Measurements from ENCODE around the gene SLC25A25. TPM values are rescaled to one million over a fixed set of nuclear protein-coding genes. Genes with fewer than 3 reads are reported as not detected.
"Not testable (repeated sequence)": the region's sequence is repeated elsewhere in the genome, so short reads cannot be mapped to it uniquely, and the experiment has no call there.

The SLC25A25 gene
- total RNA-seq, 1 donor from 2014 or later: 5.9 TPM

- ATAC-seq (no peak), DNase-seq (ENCODE audit: missing footprints) (no peak)
- intact Hi-C loops (cut with DNase I): no loop called here
Observed at GRCh38 chr9:128128836-128129590, 61.0 kb downstream of the SLC25A25 start.

DNA sequence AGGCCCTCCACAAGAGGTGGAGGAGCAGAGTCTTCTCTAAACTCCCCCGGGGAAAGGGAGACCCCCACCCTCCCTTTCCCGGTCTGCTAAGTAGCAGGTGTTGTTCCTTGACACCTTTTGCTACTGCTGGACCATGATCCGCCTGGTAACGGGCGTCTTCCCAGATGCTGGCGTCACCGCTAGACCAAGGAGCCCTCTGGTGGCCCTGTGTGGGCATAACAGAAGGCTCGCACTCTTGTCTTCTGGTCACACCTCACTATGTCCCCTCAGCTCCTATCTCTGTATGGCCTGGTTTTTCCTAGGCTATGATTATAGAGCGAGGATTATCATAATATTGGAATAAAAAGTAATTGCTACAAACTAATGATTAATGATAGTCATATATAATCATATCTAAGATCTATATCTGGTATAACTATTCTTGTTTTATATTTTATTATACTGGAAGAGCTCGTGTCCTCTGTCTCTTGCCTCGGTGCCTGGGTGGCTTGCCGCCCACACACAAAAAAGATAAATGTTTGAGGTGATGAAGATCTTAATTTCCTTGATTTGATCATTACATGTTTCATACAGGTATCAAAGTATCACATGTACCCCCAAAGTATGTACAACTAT is 62.1 kb downstream of the SLC25A25 start:
- intact Hi-C loops (cut with DNase I); ATAC-seq: not testable (repeated sequence)
- DNase-seq (ENCODE audit: missing footprints): peak; percentile 67

DNA sequence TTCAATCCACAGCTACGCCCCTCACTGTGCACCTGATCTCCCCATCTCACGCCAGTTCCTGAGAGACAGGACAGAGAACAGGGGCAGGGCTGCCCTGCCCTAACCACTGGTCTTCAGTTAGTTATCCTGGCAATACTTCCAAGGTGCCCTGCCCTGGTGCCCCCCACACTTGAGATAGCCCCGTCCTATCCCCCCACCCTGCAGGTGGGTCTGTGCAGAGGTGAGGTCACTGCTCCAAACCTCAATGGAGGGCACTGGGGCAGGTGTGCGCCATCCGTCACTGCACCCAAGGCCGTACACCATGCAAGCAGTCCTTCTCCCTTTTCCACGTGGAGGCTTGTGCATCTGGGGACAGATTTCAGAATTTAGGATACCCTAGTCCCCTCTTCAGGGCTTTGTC is 62.6 kb downstream of the SLC25A25 start:
- DNase-seq (ENCODE audit: missing footprints); ATAC-seq; intact Hi-C loops (cut with DNase I): not testable (repeated sequence)

GRCh38 chr9:128131346-128131745 is 63.3 kb downstream of the SLC25A25 start:
- DNase-seq (ENCODE audit: missing footprints); ATAC-seq; intact Hi-C loops (cut with DNase I): not testable (repeated sequence)

DNA sequence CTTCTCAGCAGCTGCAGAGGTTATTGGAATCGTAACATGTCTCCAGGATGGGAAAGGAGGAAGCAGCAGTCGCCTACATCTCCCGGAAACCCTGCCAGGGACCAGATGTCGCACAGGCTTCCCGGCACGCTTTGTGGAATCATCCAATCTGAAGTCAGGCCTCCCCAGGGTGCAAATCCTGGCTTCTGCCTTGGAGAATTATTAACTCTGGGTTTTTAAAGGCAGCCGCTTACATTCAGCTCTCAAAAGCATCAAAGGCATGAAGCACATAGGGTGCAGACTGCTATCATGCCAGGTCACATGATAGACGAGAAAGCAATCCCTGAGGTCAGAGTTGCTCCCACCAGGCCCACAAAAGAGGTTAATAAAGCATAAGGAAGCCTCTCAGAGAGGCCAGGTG is 64.1 kb downstream of the SLC25A25 start:
- intact Hi-C loops (cut with DNase I); ATAC-seq: not testable (repeated sequence)
- peak; percentile 73 for DNase-seq (ENCODE audit: missing footprints)

DNA sequence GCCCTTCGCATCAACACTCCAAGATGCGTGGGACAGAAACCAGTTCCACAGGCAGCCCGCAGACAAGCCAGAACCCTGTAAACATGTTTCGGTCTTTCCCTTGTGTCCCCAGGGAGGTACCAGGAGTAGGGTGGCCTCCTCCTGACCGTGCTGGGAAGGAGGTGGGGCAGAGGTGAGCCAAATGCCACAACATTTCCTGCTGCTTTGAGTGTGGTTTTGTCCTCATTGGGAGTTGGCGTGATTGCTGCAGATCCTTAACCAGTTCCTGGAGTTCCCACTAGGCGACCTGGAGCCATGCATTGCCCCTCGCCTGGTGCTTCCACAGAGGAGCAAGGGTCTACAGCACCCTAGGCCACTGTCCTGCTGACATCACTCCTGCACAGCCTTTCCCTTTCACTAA is 67.5 kb downstream of the SLC25A25 start:
- ATAC-seq; DNase-seq (ENCODE audit: missing footprints); intact Hi-C loops (cut with DNase I): not testable (repeated sequence)

- peak; percentile 21 for DNase-seq (ENCODE audit: missing footprints)
- ATAC-seq: no peak
- intact Hi-C loops (cut with DNase I): no loop called here
Observed at GRCh38 chr9:128136816-128137793, 69.1 kb downstream of the SLC25A25 start.

DNA sequence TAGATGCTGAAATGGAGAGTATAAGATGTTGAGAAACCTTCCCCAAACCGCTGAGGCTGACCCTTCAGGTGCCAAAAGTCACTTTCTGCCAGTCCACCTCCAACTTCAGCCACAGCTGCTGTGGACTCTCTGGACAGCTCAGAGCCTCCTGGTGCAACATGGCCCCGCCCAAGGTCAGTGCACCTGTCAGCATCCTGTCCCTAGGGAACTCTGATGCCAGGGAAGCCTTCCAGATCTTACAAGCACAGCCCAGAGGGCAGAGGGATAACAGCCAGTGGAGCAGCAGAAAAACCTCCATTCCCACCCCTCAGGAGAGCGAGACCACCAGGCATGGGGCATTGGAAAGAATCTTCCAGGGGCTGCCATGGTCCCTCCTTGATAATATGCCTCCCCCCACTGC is 70.0 kb downstream of the SLC25A25 start:
- intact Hi-C loops (cut with DNase I): no loop called here
- DNase-seq (ENCODE audit: missing footprints) (no peak), ATAC-seq (no peak)

- ATAC-seq (no peak), DNase-seq (ENCODE audit: missing footprints) (no peak)
- intact Hi-C loops (cut with DNase I): no loop called here
Observed at GRCh38 chr9:128139621-128140020, 71.6 kb downstream of the SLC25A25 start.

DNA sequence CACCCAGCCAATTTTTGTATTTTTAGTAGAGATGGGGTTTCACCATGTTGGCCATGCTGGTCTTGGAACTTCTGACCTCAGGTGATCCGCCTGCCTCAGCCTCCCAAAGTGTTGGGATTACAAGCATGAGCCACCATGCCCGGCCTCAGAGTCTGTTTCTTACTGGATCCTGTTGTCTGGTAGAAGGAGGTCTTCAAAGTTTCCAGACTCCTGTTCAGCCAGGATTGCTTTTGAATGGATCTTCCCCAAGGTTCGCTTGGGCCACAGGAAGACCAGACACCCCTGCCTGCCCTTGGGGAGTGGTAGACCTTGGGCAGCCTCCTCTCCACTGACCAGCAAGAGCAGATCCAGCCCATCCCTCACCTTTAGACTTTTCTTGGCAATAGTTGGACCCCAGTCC is 73.6 kb downstream of the SLC25A25 start:
- ATAC-seq (no peak), DNase-seq (ENCODE audit: missing footprints) (no peak)

GRCh38 chr9:128142061-128142460 is 74.0 kb downstream of the SLC25A25 start:
- DNase-seq (ENCODE audit: missing footprints): no peak

More for the DNA sequence above, 73.6 kb downstream of the SLC25A25 start:
- intact Hi-C loops (cut with DNase I): no loop called here

DNA sequence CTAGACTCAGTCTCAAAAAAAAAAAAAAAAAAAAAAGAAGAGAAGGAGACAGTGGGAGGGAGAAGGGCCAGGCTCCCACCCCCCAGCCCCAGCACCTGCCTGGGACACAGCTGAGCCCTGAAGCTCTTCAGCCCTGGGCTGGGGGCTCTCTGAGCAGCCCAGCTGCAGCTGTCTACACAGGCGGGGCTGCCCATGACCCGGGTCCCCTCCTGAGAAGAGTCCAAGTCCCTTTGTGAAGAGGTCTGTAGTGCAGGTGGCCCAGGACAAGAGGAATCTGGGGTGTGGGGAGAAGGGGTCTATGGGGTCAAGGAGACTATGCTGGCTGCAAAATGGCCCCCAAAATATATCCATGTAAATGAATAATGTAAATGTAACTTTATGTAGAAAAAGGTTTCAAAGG is 74.6 kb downstream of the SLC25A25 start:
- ATAC-seq: no peak
- DNase-seq (ENCODE audit: missing footprints): peak; percentile 4
- intact Hi-C loops (cut with DNase I): no loop called here

More at GRCh38 chr9:128142061-128142460, 74.0 kb downstream of the SLC25A25 start:
- no peak for ATAC-seq
- intact Hi-C loops (cut with DNase I): no loop called here

GRCh38 chr9:128143525-128144238 is 75.7 kb downstream of the SLC25A25 start:
- DNase-seq (ENCODE audit: missing footprints): peak; percentile 21
- intact Hi-C loops (cut with DNase I): no loop called here
- no peak for ATAC-seq

- DNase-seq (ENCODE audit: missing footprints) (peak; percentile 50), ATAC-seq (peak; percentile 10)
- intact Hi-C loops (cut with DNase I): no loop called here
Observed at GRCh38 chr9:128144239-128145181, 76.5 kb downstream of the SLC25A25 start.

- ATAC-seq (no peak), DNase-seq (ENCODE audit: missing footprints) (no peak)
- intact Hi-C loops (cut with DNase I): no loop called here
Observed at GRCh38 chr9:128145536-128145935, 77.5 kb downstream of the SLC25A25 start.

DNA sequence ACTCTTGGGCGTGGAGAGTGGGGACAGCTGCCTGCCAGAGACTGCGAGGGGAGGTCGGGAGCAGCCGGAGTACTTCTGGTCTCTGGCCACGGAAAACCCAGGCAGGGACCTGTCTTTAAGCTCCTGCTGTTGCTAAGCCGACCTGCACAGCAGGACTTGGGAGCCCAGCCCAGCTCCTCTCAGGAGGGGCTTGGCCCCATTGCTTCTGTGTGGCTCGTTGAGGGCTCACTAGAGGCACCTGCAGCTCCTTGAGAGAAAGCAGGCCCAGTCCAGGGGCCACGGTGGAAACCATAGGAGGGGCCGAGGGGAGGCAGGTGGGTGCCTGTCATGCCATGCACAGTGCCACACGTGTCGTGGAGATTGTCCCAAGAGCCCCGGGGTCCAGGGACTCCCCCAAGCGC is 77.9 kb downstream of the SLC25A25 start:
- ATAC-seq (no peak), DNase-seq (ENCODE audit: missing footprints) (peak; percentile 55)
- intact Hi-C loops (cut with DNase I): no loop called here

GRCh38 chr9:128146591-128147120 is 78.6 kb downstream of the SLC25A25 start:
- intact Hi-C loops (cut with DNase I): no loop called here
- ATAC-seq (no peak), DNase-seq (ENCODE audit: missing footprints) (no peak)

All from Right ventricle myocardium inferior (tissue), 1 donor.